Measurements from ENCODE around the gene EP400. TPM values are rescaled to one million over a fixed set of nuclear protein-coding genes. Genes with fewer than 3 reads are reported as not detected.
A peak's percentile ranks its signal among the peaks of the same experiment; 100 is the strongest.

Gene EP400
- total and polyA plus RNA-seq, 2 of the 13 experiments (the other 11 are each of a cell fraction or from before 2014, with no cell fraction given): 4.9 to 5.0 TPM

- peak; percentile 60; the same call in 1 of the 2 replicates for TF ChIP-seq ZNF333 (CRISPR knock-in tag; IDR thresholded peaks at IDR 0.05; ENCODE audit: borderline replicate concordance)
- no peak for TF ChIP-seq ZNF264 (CRISPR knock-in tag; IDR thresholded peaks at IDR 0.05)
- TF ChIP-seq GTF3A (CRISPR knock-in tag; conservative IDR thresholded peaks at IDR 0.05): no peak
- TF ChIP-seq U2AF2 (IDR thresholded peaks at IDR 0.05; ENCODE audit: low read depth, low read length): no peak
- no peak for TF ChIP-seq POLR2AphosphoS2 (IDR thresholded peaks at IDR 0.05; ENCODE audit: low read depth, low read length)
- peak; percentile 57; the same call in 1 of the 2 replicates for TF ChIP-seq FOXK1 (CRISPR knock-in tag; IDR thresholded peaks at IDR 0.05; ENCODE audit: borderline replicate concordance, low read depth)
- no peak; the same call in 1 of the 2 replicates for TF ChIP-seq SMAD9 (CRISPR knock-in tag; IDR thresholded peaks at IDR 0.05)
- TF ChIP-seq TP53 (CRISPR knock-in tag; conservative IDR thresholded peaks at IDR 0.05): no peak
- no peak for TF ChIP-seq ZZZ3 (CRISPR knock-in tag; IDR thresholded peaks at IDR 0.05; ENCODE audit: borderline replicate concordance)
- TF ChIP-seq TFAP4 (IDR thresholded peaks at IDR 0.05; ENCODE audit: borderline replicate concordance, low read depth): no peak; the same call in 1 of the 2 replicates
- no peak for TF ChIP-seq GRHL1 (CRISPR knock-in tag; conservative IDR thresholded peaks at IDR 0.05)
- no peak for TF ChIP-seq ATF7 (IDR thresholded peaks at IDR 0.05)
- no peak for TF ChIP-seq ATF7 (CRISPR knock-in tag; IDR thresholded peaks at IDR 0.05)
- TF ChIP-seq ZFP37 (CRISPR knock-in tag; IDR thresholded peaks at IDR 0.05; ENCODE audit: borderline replicate concordance): no peak
- peak; percentile 75 for TF ChIP-seq ZNF281 (CRISPR knock-in tag; IDR thresholded peaks at IDR 0.05; ENCODE audit: borderline replicate concordance)
- no peak for TF ChIP-seq GLMP (CRISPR knock-in tag; IDR thresholded peaks at IDR 0.05; ENCODE audit: borderline replicate concordance)
- peak; percentile 78 for TF ChIP-seq HDAC2 (CRISPR knock-in tag; IDR thresholded peaks at IDR 0.05)
- TF ChIP-seq MIXL1 (CRISPR knock-in tag; IDR thresholded peaks at IDR 0.05): peak; percentile 91
- no peak for TF ChIP-seq ZNF431 (CRISPR knock-in tag; IDR thresholded peaks at IDR 0.05; ENCODE audit: borderline replicate concordance, low read depth)
- no peak for TF ChIP-seq ZSCAN9 (CRISPR knock-in tag; IDR thresholded peaks at IDR 0.05; ENCODE audit: borderline replicate concordance)
These were observed 20.8 kb upstream of the EP400 start, which contains the start of gene PUS1 (continued) for GRCh38 chr12:131928711-131929580.
